Fibroblast of the aortic adventitia (primary cell): ENCODE data around the gene PPFIA4. TPM values are rescaled to one million over a fixed set of nuclear protein-coding genes. Genes with fewer than 3 reads are reported as not detected.

Experiments
- DNase-seq: peaks from one replicate; pipeline ENCODE4 v3.0.0-alpha.2; 2010; ENCODE audit warnings: low read depth
- H3K4me3 ChIP-seq: 2 replicates; pipeline ENCODE4 v1.5.1; 2011; ENCODE audit warnings: low read depth, mild to moderate bottlenecking, control low read depth, low read length, moderate library complexity
- total RNA-seq: library from RNA; depleted of rRNA; stranded (reverse); fragments of >200 nt; gene quantifications from 2 replicates; pipeline ENCODE4 v1.2.3, GENCODE V29; 2012; ENCODE audit warnings: low replicate concordance
- TF ChIP-seq, protein P1 (sequence below): IDR thresholded peaks from 2 replicates; pipeline ENCODE4 v1.5.1; 2011; ENCODE audit warnings: mild to moderate bottlenecking, low read length, control low read depth, inconsistent platforms; ENCODE audit not compliant: insufficient read depth

The PPFIA4 gene
- total RNA-seq, 1 donor, result 1.3 TPM

- TF ChIP-seq, protein P1, sequence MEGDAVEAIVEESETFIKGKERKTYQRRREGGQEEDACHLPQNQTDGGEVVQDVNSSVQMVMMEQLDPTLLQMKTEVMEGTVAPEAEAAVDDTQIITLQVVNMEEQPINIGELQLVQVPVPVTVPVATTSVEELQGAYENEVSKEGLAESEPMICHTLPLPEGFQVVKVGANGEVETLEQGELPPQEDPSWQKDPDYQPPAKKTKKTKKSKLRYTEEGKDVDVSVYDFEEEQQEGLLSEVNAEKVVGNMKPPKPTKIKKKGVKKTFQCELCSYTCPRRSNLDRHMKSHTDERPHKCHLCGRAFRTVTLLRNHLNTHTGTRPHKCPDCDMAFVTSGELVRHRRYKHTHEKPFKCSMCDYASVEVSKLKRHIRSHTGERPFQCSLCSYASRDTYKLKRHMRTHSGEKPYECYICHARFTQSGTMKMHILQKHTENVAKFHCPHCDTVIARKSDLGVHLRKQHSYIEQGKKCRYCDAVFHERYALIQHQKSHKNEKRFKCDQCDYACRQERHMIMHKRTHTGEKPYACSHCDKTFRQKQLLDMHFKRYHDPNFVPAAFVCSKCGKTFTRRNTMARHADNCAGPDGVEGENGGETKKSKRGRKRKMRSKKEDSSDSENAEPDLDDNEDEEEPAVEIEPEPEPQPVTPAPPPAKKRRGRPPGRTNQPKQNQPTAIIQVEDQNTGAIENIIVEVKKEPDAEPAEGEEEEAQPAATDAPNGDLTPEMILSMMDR, result no peak
- no peak for DNase-seq
- H3K4me3 ChIP-seq, result no peak overlapping the region
Observed at GRCh38 chr1:203082571-203083462, 56.5 kb downstream of the PPFIA4 start.

DNA sequence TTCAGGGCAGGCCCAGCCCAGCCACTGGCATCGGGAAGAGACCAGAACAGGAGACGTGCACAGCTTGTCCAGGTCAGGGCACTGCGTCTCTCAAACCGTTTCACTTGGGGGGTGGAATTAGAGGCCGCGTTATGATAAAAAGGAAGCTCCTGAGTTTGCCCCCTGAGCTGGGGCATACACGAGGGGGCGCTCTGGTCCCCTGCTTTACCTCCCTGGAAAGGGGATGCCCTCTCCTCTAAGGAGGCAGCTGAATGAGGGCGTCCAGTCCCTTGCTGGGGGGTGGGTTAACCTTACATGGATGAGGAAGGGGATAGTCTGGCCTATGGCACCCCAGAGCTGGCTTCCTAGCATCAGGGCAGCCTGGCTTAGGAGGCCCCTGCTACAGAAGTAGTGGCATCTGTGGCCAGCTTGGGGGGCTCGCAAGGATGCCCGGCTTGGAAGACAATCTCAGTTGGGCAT is 57.2 kb downstream of the PPFIA4 start:
- no peak overlapping the region for H3K4me3 ChIP-seq
- no peak for DNase-seq
- TF ChIP-seq, protein P1, result no peak

- TF ChIP-seq, protein P1, result peak; percentile 40
- DNase-seq, result no peak
- no peak overlapping the region for H3K4me3 ChIP-seq
Observed at GRCh38 chr1:203084588-203085527, 58.6 kb downstream of the PPFIA4 start.

GRCh38 chr1:203085528-203086406 is 59.5 kb downstream of the PPFIA4 start, which contains the start of gene MYOG:
TSS of gene MYOG (minus strand) at chr1:203086012. CDS start at chr1:203085961, 51 bp downstream.
- no peak for DNase-seq
- H3K4me3 ChIP-seq, result no peak within 1 kb of the TSS
- TF ChIP-seq, protein P1, result no peak

DNA sequence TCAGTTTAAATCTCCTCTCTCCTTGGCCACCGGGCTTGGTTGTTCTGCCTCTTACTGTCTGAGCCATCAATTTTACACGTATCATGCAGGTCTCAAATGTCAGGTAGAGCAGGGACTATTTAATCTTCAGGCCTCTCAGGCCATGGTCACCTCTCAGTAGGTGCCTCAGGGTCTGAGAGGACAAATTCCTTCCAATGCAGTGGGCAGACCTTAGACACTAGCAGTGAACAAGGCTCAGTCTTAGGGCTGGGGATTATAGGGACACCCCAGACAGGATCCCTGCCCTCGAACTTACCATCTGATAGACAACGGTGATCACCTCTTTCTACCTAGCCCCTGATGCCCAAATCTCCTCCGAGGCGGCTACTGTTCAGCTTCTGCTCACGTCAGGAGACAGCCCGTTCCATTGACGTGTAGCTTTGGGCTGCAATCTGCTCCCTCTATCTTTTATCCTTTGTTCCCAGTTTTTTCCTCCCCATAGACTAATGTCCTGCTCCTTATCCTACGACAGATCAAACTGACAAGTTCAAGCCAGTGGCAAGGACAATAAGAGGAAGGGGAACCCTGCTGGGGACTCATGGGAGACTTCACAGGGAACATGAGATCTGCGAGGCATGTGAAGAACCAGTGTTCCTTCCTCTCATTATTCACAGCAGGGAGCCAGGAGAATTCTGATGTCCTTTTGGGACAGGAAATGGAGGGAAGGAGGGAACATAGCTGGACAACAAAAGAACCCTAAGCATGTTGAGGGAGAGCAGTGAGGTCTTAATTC is 60.9 kb downstream of the PPFIA4 start:
- no peak overlapping the region for H3K4me3 ChIP-seq
- no peak for DNase-seq
- TF ChIP-seq, protein P1, result no peak
